GM18505 (cell line): ENCODE data around the gene PCDHB14.
"Not testable (repeated sequence)": the region's sequence is repeated elsewhere in the genome, so short reads cannot be mapped to it uniquely, and the experiment has no call there.

Source experiments
- ATAC-seq: cut with Tn5 transposase; IDR thresholded peaks from one replicate; pipeline ENCODE4 v1.9.1; 2021; ENCODE audit not compliant: unreplicated experiment
- POLR2A ChIP-seq: IDR thresholded peaks from 4 replicates; pipeline ENCODE4 v1.6.1; 2011; ENCODE audit warnings: borderline replicate concordance; ENCODE audit not compliant: insufficient read depth, insufficient read length; ENCODE audit errors: extremely low read depth

Gene PCDHB14

GRCh38 chr5:141236516-141237313, 13.6 kb downstream of the PCDHB14 start:
- no peak for ATAC-seq
- TF ChIP-seq POLR2A = no peak

- no peak for ATAC-seq
- no peak for TF ChIP-seq POLR2A
These were observed 18.4 kb downstream of the PCDHB14 start for GRCh38 chr5:141241496-141241895.

DNA sequence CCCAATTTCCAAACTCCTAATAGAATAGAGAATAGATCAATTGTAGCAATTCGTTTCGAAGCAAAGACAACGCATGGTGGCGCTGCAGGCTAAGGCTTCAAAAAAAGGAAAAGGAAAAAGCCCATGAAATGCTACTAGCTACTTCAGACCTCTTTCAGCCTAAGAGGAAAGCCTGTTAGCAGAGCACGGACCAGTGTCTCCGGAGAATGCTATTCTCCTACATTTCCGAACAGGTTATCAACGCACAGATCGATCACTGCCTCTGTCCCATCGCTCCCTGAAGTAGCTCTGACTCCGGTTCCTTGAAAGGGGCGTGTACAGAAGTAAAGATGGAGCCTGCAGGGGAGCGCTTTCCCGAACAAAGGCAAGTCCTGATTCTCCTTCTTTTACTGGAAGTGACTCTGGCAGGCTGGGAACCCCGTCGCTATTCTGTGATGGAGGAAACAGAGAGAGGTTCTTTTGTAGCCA, 22.1 kb downstream of the PCDHB14 start, which contains the start of gene PCDHB15:
PCDHB15 (plus strand) TSS at position 146 of the 468 bp plus-strand sequence; CDS start at position 330, 184 bp downstream.
- no peak for TF ChIP-seq POLR2A
- ATAC-seq = no peak

DNA sequence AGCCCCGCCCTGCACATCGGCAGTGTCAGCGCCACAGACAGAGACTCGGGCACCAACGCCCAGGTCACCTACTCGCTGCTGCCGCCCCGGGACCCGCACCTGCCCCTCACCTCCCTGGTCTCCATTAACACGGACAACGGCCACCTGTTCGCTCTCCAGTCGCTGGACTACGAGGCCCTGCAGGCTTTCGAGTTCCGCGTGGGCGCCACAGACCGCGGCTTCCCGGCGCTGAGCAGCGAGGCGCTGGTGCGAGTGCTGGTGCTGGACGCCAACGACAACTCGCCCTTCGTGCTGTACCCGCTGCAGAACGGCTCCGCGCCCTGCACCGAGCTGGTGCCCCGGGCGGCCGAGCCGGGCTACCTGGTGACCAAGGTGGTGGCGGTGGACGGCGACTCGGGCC, 23.8 kb downstream of the PCDHB14 start:
- ATAC-seq = not testable (repeated sequence)

DNA sequence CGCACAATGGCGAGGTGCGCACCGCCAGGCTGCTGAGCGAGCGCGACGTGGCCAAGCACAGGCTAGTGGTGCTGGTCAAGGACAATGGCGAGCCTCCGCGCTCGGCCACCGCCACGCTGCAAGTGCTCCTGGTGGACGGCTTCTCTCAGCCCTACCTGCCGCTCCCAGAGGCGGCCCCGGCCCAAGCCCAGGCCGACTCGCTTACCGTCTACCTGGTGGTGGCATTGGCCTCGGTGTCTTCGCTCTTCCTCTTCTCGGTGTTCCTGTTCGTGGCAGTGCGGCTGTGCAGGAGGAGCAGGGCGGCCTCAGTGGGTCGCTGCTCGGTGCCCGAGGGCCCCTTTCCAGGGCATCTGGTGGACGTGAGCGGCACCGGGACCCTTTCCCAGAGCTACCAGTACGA, 24.3 kb downstream of the PCDHB14 start:
- not testable (repeated sequence) for ATAC-seq

DNA sequence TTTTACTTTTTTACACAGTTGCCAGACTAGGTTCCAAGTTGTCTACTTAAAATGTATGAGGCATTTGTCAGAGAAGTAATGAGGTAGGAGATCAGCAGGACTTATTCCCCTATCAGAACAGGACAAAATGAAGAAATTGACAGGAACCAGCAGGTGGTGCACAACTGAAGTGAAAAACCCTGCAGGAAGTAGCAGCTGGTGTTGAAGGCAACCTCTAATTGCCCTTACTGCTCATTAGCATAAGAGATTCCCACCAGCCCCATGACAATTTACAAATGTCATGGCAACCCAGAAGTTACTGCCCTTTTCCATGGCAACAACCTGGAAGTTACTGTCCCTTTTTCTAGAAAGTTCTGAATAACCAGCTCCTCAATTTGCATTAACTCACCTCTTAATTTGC, 27.4 kb downstream of the PCDHB14 start:
- ATAC-seq = no peak
- TF ChIP-seq POLR2A = no peak

DNA sequence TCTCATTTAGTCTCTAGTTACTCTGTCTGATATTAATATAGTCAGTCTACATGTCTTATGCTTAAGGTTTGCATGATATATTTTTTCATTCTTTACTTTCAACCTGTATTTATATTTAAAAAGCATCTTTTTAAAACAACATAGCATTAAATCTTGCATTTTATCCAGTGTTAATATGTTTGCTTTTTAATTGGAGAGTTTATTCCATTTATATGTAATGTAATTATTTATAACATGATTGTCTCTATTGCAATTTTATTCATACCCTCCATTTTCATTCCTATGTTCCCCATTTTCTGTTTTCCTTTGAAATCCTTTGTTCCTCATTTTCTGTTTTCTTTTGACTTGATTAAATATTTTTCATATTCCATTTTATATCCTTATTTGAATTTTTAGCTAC, 35.3 kb downstream of the PCDHB14 start:
- TF ChIP-seq POLR2A = no peak
- ATAC-seq = no peak

DNA sequence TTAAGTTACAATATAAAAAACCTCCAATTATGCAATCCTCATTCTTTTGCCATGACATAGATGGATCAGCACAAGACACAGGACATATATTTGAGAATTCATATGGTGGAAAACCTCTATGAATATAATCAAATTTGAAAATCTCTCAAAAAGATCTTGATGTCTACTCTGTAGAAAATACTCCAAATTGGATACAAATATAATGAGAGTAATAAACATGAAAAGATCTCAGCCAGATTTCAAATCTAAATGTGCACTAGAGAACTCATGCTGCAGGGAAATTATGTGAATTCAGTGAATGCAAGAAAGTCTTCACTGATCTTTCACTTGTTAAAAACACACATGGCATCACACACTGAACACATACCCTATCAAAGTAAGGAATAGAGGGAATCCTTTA, 35.8 kb downstream of the PCDHB14 start:
- ATAC-seq = no peak
- TF ChIP-seq POLR2A = no peak

DNA sequence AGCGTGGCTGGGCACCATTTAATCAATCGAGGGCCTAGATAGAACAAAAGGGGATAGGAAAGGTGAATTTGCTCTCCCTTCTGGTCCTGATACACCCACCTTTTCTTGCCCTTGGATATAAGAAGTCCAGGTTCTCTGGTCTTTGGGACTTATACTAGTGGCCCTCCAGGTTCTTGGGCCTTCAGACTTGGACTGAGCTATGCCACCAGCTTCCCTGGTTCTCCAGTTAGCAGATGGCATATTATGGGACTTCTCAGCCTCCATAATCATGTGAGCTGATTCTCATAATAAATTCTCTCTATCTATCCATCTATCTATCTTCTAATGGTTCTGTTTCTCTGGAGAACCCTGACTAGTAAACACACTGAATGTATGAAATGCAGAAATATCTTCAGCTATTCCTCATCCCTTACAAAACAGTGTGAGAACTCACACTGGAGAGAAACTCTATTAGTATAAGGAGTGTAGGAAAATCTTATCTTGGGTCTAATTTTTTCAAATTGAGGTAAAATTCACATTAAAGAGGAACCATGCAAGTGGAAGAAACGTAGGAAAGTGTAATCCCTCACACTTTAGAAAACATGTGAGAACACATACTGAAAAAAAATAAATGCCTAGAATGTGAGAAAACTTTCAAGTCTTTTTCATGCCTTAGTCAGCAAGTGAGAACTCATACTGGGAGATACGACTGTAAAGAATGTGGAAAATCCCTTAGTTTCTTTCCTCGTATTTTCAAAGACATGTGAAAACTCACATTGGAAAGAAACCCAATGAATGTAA, 37.5 kb downstream of the PCDHB14 start:
- no peak for TF ChIP-seq POLR2A
- ATAC-seq = no peak

DNA sequence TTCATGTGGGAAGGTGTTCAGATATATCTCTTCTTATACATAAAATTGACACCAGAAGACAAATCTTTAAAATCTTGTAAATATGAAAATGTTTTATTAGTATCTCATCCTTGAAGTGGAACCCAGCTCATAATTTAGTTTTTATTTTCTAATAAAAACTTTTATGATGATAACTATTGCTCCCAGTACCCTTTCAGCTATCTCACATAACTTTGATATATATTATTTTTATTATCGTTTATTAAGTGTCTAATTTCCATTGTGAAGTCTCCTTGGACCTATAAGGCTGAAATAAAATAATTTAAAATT, 38.0 kb downstream of the PCDHB14 start:
- TF ChIP-seq POLR2A = no peak
- ATAC-seq = no peak

DNA sequence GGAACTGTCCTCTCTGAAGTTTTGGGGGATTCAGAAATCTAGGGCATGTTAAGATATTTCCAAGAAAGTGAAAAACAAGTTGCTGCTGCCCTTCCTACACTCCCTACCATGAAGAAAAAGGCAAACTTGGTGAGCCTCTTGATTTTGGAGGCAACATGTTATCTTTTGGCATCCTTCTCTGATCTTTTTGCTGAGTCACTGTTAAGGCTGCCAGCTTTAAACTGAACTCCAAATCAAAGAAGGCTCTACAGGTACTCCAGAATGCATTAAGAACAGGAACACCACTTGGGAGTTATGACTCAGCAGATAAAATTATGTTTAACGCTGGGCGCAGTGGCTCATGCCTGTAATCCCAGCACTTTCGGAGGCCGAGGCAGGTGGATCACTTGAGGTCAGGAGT, 46.1 kb downstream of the PCDHB14 start:
- no peak for ATAC-seq
- no peak for TF ChIP-seq POLR2A

DNA sequence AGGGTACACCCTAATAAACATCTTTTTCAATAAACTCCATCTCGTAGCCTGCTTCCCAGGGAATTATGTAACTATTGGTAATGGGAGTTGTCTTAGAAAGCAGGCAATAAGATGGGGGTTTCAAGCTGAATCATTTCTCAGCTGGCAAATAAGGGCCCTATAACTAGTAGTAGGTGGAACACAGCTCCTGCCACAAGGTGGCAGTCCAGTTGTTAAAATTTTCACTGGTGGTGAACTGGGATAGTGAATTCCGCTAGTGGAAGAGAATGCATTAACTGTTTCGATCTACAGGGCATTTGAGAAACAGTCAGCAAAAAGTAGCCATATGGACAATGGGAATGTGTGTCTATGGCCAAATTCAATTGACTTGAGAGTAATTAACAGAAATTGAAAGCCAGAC, 49.8 kb downstream of the PCDHB14 start:
- ATAC-seq = no peak
- no peak for TF ChIP-seq POLR2A
